GM21526 (cell line): ENCODE measurements around the gene ATP9B.
"Not testable (repeated sequence)": the region's sequence is repeated elsewhere in the genome, so short reads cannot be mapped to it uniquely, and the experiment has no call there.

ENCODE experiments used
- ATAC-seq: cut with Tn5 transposase; IDR thresholded peaks from one replicate; pipeline ENCODE4 v1.9.1; 2021; ENCODE audit warnings: moderate library complexity; ENCODE audit not compliant: unreplicated experiment, low FRiP score

The ATP9B gene

GRCh38 chr18:79317703-79318102, 248.5 kb downstream of the ATP9B start:
- no peak for ATAC-seq

- no peak for ATAC-seq
Observed at GRCh38 chr18:79318142-79318673, 249.0 kb downstream of the ATP9B start.

GRCh38 chr18:79320216-79320850, 251.1 kb downstream of the ATP9B start:
- ATAC-seq = no peak

- no peak for ATAC-seq
Observed at GRCh38 chr18:79321625-79322405, 252.6 kb downstream of the ATP9B start.

GRCh38 chr18:79322441-79322840, 253.2 kb downstream of the ATP9B start:
- ATAC-seq = no peak

GRCh38 chr18:79323471-79323870, 254.3 kb downstream of the ATP9B start:
- no peak for ATAC-seq

- ATAC-seq = no peak
Observed at GRCh38 chr18:79326413-79327198, 257.4 kb downstream of the ATP9B start.

- ATAC-seq = no peak
Observed at GRCh38 chr18:79327199-79327721, 258.1 kb downstream of the ATP9B start.

- ATAC-seq = not testable (repeated sequence)
Observed at GRCh38 chr18:79327915-79328314, 258.7 kb downstream of the ATP9B start.

GRCh38 chr18:79328887-79329286, 259.7 kb downstream of the ATP9B start:
- no peak for ATAC-seq

- no peak for ATAC-seq
Observed at GRCh38 chr18:79329786-79330185, 260.6 kb downstream of the ATP9B start.

- no peak for ATAC-seq
Observed at GRCh38 chr18:79332646-79333045, 263.5 kb downstream of the ATP9B start.

GRCh38 chr18:79333046-79333445, 263.9 kb downstream of the ATP9B start:
- no peak for ATAC-seq

GRCh38 chr18:79334496-79335233, 265.5 kb downstream of the ATP9B start:
- ATAC-seq = no peak

- no peak for ATAC-seq
Observed at GRCh38 chr18:79335833-79336360, 266.7 kb downstream of the ATP9B start.

GRCh38 chr18:79336556-79337142, 267.5 kb downstream of the ATP9B start:
- ATAC-seq = no peak

- no peak for ATAC-seq
Observed at GRCh38 chr18:79337184-79337583, 268.0 kb downstream of the ATP9B start.

- ATAC-seq = no peak
Observed at GRCh38 chr18:79337620-79338019, 268.4 kb downstream of the ATP9B start.

- no peak for ATAC-seq
Observed at GRCh38 chr18:79339094-79339908, 270.1 kb downstream of the ATP9B start.
